ENCODE data around the gene ADM5. TPM values are rescaled to one million over a fixed set of nuclear protein-coding genes. Genes with fewer than 3 reads are reported as not detected.
"Not testable (repeated sequence)": the region's sequence is repeated elsewhere in the genome, so short reads cannot be mapped to it uniquely, and the experiment has no call there.

The ADM5 gene
- total RNA-seq, 1 donor from 2014 or later = 6.9 TPM

DNA sequence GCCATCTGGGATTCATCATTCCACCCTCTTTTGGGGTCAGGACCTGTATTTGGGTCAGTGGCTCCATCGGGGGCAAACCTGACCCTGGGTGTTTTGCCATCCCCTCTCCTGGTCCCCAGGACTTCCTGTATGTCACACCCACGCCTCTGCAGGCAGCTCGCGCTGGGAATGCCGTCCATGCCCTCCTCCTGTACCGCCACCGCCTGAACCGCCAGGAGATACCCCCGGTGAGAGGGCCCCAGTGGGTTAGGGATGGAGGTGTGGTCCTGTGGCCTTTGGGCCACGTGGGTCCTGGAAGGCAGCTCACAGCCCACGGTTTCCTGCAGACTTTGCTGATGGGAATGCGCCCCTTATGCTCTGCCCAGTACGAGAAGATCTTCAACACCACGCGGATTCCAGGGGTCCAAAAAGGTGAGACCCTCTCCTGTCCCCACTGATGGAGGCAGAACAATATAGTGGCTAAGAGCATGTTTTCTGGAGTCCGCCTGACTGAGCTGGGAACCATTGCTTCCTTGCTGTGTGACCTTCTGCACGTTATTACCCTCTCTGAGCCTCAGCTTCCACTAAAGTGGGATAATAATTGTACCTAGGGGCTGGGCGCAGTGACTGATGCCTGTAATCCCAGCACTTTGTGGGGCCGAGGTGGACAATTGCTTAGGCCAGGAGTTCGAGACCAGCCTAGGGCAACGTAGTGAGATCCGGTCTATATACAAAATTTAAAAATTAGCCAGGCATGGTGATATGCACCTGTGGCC is 15.7 kb downstream of the ADM5 start:
- intact Hi-C loops (cut with micrococcal nuclease) = no loop called here

DNA sequence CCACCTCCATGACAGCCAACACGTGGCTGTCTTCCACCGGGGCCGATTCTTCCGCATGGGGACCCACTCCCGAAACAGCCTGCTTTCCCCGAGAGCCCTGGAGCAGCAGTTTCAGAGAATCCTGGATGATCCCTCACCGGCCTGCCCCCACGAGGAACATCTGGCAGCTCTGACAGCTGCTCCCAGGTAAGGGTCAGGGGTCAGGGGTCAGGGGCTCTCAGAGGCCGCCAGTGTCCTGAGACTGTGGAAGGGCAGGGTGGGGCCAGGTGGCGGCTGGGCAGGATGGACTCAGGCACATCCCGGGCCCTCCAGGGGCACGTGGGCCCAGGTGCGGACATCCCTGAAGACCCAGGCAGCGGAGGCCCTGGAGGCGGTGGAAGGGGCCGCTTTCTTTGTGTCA is 16.5 kb downstream of the ADM5 start:
- DNase-seq (ENCODE audit: low spot score) = no peak
- H3K9me3 Mint-ChIP-seq = no peaks in the 10 kb centered on the region
- no peaks in the 10 kb centered on the region for H3K36me3 Mint-ChIP-seq (ENCODE audit: low read depth)
- no peak overlapping the region for H3K27ac Mint-ChIP-seq
- intact Hi-C loops (cut with micrococcal nuclease) = no loop called here
- H3K27me3 Mint-ChIP-seq (ENCODE audit: insufficient read depth) = peaks cover 4% of the 10 kb centered on the region
- H3K4me3 Mint-ChIP-seq = no peak overlapping the region
- no peaks in the 10 kb centered on the region for H3K4me1 Mint-ChIP-seq (ENCODE audit: low read depth)

More for the DNA sequence above, 15.7 kb downstream of the ADM5 start:
- H3K4me1 Mint-ChIP-seq (ENCODE audit: low read depth) = no peaks in the 10 kb centered on the region
- H3K27me3 Mint-ChIP-seq (ENCODE audit: insufficient read depth) = peaks cover 6% of the 10 kb centered on the region
- H3K9me3 Mint-ChIP-seq = no peaks in the 10 kb centered on the region
- no peaks in the 10 kb centered on the region for H3K36me3 Mint-ChIP-seq (ENCODE audit: low read depth)
- no peak overlapping the region for H3K4me3 Mint-ChIP-seq
- H3K27ac Mint-ChIP-seq = no peak overlapping the region
- DNase-seq (ENCODE audit: low spot score) = no peak

DNA sequence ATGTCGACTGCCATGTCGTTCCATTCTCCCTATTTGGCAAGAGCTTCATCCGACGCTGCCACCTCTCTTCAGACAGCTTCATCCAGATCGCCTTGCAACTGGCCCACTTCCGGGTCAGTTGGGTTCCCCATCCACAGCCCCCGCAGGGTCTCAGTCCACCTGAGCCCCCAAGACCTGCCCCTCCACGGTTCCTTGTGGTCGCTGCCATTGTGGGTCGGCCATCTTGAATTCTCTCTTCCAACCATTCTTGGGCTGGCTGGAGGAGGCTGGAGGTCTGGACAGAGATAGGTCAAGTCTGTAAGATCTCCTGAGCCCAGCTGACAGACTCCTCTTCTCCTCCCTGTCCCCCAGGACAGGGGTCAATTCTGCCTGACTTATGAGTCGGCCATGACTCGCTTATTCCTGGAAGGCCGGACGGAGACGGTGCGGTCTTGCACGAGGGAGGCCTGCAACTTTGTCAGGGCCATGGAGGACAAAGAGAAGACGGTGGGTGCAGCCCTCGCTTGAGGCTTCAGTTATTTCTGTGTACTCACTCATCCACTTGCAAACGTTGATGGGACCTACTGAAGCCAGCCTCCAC is 21.1 kb downstream of the ADM5 start:
- intact Hi-C loops (cut with micrococcal nuclease) = no loop called here
- no peaks in the 10 kb centered on the region for H3K4me1 Mint-ChIP-seq (ENCODE audit: low read depth)
- no peaks in the 10 kb centered on the region for H3K36me3 Mint-ChIP-seq (ENCODE audit: low read depth)
- no peak overlapping the region for H3K27ac Mint-ChIP-seq
- H3K27me3 Mint-ChIP-seq (ENCODE audit: insufficient read depth) = peaks cover 1% of the 10 kb centered on the region
- no peaks in the 10 kb centered on the region for H3K9me3 Mint-ChIP-seq
- no peak overlapping the region for H3K4me3 Mint-ChIP-seq
- no peak for DNase-seq (ENCODE audit: low spot score)

DNA sequence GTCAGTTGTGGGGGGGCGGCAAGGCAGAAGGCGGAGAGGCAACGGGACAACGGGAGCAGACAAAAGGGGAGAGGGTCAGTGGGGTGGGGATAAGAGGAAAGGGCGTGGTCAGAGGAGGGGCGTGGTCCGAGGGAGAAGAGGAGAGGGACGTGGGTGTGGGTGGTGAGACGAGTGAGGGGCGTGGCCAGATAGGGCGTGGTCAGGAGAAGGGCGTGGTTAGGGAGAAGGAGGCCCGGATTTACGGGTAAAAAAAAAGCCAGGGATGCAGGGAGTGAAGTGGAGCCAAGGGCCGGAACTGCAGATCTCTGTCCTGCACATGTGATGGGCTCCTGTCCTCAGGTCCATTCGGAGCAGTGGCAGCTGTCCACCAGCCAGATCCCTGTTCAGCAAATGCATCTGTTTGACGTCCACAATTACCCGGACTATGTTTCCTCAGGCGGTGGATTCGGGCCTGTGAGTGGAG is 23.0 kb downstream of the ADM5 start:
- intact Hi-C loops (cut with micrococcal nuclease) = no loop called here
- H3K27me3 Mint-ChIP-seq (ENCODE audit: insufficient read depth) = no peaks in the 10 kb centered on the region
- no peak overlapping the region for H3K27ac Mint-ChIP-seq
- DNase-seq (ENCODE audit: low spot score) = no peak
- no peaks in the 10 kb centered on the region for H3K9me3 Mint-ChIP-seq
- H3K4me3 Mint-ChIP-seq = no peak overlapping the region
- peaks cover 3% of the 10 kb centered on the region for H3K4me1 Mint-ChIP-seq (ENCODE audit: low read depth)
- peaks cover 1% of the 10 kb centered on the region for H3K36me3 Mint-ChIP-seq (ENCODE audit: low read depth)

DNA sequence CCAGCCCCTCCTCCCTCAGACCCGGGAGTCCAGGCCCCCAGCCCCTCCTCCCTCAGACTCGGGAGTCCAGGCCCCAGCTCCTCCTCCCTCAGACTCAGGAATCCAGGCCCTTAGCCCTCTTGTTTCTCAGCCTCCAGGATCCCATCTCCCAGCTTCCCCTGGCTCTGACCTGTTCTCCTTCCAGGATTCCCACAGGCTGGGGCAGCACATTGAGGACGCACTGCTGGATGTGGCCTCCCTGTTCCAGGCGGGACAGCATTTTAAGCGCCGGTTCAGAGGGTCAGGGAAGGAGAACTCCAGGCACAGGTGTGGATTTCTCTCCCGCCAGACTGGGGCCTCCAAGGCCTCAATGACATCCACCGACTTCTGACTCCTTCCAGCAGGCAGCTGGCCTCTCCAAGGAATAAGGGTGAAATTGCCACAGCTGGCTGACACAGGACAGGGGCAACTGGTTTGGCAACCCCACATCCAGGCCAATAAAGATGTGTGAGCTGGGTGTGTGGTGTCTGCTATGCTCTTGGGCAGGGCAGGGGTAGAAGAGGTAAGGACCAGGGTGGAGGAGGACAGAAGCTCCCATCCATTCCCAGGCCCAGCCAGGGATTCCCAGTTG is 23.9 kb downstream of the ADM5 start:
- Mint-ChIP-seq H3K27ac (no peak overlapping the region), H3K4me1 (ENCODE audit: low read depth) (peaks cover 7% of the 10 kb centered on the region), H3K36me3 (ENCODE audit: low read depth) (peaks cover 5% of the 10 kb centered on the region), H3K4me3 (no peak overlapping the region), H3K27me3 (ENCODE audit: insufficient read depth) (no peaks in the 10 kb centered on the region), H3K9me3 (no peaks in the 10 kb centered on the region)
- intact Hi-C loops (cut with micrococcal nuclease) = no loop called here
- DNase-seq (ENCODE audit: low spot score) = no peak

DNA sequence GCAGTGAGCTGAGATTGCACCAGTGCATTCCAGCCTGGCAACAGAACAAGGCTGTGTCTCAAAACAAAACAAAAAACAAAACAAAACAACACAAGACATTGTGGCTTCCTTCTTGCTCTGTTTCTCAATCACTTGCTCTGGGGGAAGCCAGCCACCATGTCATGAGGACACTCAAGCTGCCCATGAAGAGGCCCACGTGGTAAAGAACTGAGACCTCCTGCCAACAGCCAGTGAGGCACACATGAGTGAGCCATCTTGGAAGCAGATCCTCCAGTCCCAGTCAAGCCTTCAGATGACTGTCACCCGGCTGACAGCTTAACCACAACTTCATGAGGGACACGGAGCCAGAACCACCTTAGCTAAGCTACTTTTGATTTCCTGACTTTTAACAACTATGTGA is 26.8 kb downstream of the ADM5 start:
- no peak overlapping the region for H3K27ac Mint-ChIP-seq
- intact Hi-C loops (cut with micrococcal nuclease) = loop anchor here (2.0 kb wide), 1 partner anchor 97 kb away; the partner anchor contains the start of gene FUZ

DNA sequence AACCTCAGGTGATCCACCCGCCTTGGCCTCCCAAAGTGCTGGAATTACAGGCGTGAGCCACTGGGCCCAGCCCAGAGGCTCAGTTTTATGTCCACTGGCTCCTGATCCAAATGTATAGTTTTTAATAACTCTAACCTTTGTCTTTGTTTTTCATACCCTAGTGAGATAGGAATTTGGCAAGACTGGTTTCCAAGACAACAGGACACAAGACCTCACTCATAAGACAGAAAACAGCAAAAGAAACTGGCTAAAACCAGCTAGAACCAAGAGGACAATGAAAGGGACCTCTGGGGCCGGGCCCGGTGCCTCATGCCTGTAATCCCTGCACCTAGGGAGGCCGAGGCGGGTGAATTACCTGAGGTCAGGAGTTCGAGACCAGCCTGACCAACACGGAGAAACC is 29.1 kb downstream of the ADM5 start:
- Mint-ChIP-seq H3K36me3 (ENCODE audit: low read depth) (peaks cover 5% of the 10 kb centered on the region), H3K27me3 (ENCODE audit: insufficient read depth) (peaks cover 3% of the 10 kb centered on the region), H3K4me3 (no peak overlapping the region), H3K4me1 (ENCODE audit: low read depth) (peaks cover 7% of the 10 kb centered on the region), H3K9me3 (no peaks in the 10 kb centered on the region), H3K27ac (no peak overlapping the region)
- intact Hi-C loops (cut with micrococcal nuclease) = no loop called here
- no peak for DNase-seq (ENCODE audit: low spot score)

More for the DNA sequence above, 26.8 kb downstream of the ADM5 start:
- no peaks in the 10 kb centered on the region for H3K9me3 Mint-ChIP-seq
- peaks cover 7% of the 10 kb centered on the region for H3K4me1 Mint-ChIP-seq (ENCODE audit: low read depth)
- peaks cover 5% of the 10 kb centered on the region for H3K36me3 Mint-ChIP-seq (ENCODE audit: low read depth)
- H3K4me3 Mint-ChIP-seq = no peak overlapping the region
- DNase-seq (ENCODE audit: low spot score) = no peak
- H3K27me3 Mint-ChIP-seq (ENCODE audit: insufficient read depth) = no peaks in the 10 kb centered on the region

DNA sequence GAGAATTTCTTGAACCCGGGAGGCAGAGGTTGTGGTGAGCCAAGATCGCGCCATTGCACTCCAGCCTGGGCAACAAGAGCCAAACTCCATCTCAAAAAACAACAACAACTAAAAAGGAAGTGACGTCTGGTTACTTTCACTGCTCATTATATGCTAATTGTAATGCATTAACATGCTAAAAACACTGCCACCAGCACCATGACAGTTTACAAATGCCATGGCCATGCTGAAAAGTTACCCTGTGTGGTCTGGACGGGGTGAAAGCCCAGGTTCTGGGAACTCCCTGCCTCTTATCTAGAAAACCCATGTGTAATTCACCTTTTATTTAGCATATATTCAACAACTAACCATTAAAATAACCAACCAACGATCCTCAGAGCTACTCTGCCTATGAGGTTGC is 29.6 kb downstream of the ADM5 start:
- peaks cover 3% of the 10 kb centered on the region for H3K27me3 Mint-ChIP-seq (ENCODE audit: insufficient read depth)
- peaks cover 7% of the 10 kb centered on the region for H3K4me1 Mint-ChIP-seq (ENCODE audit: low read depth)
- DNase-seq (ENCODE audit: low spot score) = no peak
- no peaks in the 10 kb centered on the region for H3K9me3 Mint-ChIP-seq
- H3K36me3 Mint-ChIP-seq (ENCODE audit: low read depth) = peaks cover 5% of the 10 kb centered on the region
- intact Hi-C loops (cut with micrococcal nuclease) = no loop called here
- H3K27ac Mint-ChIP-seq = no peak overlapping the region
- H3K4me3 Mint-ChIP-seq = no peak overlapping the region

DNA sequence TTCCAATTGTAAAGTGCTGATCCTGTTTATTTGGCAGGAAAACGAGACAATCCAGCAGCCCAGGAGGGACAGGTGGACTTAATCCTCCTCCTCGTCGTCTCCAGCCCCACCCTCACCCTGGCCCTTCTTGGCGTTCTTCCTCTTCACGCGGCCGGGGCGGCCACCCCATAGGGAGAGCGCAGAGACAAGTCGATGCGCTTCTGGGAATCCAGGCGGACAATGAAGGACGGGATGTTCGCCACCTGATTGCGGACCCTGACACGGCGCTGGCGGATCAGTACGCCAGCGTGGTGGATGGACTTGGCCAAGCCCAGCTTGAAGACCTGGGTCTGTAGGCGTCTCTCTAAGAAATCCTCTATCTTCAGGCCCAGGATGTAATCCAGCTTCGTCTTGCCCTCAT is 30.0 kb downstream of the ADM5 start:
- intact Hi-C loops (cut with micrococcal nuclease); H3K36me3 Mint-ChIP-seq (ENCODE audit: low read depth); H3K27ac Mint-ChIP-seq; H3K27me3 Mint-ChIP-seq (ENCODE audit: insufficient read depth); H3K4me1 Mint-ChIP-seq (ENCODE audit: low read depth); DNase-seq (ENCODE audit: low spot score); H3K9me3 Mint-ChIP-seq; H3K4me3 Mint-ChIP-seq: not testable (repeated sequence)

DNA sequence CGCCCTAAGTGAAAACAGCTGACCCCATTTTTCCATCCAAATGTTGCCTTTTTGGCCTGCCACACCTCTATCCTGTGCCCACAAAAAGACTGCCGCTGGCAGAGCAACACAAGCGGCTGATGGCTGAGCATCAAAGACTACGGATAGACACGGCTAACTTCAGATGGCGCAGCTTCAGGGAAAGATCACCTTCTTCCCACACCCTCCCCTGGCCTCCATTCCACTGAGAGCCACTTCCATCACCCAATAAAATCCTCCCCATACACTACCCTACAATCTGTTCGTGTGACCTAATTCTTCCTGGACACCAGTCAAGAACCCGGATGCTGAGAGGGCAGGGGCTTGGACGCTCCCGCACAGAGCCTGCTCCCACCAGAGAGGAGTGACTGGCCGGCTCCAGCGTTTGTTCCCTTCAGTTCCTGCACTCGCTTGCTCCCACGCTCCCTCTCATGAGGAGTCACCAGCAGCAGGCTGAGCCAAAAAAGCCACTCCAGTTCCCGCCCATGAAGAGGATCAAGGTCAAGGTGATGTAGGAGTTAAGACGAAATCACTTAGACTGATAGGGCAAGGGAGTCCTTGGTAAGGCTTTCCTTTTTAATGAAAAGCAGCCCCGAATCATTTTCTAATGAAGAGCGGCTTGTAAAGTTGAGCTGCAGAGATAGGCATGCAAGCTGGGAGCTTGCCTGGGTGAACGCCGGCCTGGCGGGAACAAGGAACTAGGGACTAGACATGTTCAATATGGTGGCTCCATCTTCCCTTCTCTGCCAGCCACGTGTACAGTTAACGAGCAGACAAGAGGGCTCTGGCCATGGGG is 38.0 kb downstream of the ADM5 start:
- intact Hi-C loops (cut with micrococcal nuclease) = no loop called here
- Mint-ChIP-seq H3K4me3 (no peak overlapping the region), H3K9me3 (no peaks in the 10 kb centered on the region)

DNA sequence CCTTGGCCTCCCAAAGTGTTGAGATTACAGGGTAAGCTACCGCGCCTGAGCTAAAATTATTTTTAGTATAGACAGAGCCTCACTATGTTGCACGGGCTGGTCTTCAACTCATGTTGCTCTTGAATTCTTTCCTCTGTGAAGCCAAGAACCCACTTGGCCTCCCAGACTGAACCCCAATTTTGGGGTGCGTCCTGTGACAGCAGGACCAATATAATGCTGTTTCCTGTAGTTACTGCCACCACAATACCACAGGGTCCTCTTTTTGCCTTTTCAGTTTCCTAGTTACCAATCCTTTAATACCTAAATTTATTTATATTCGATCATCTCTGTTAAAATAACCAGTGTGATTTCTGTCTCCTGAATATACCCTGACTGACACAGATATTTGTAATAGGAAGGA is 40.8 kb downstream of the ADM5 start:
- H3K4me1 Mint-ChIP-seq (ENCODE audit: low read depth) = no peaks in the 10 kb centered on the region

More for the DNA sequence above, 38.0 kb downstream of the ADM5 start:
- H3K36me3 Mint-ChIP-seq (ENCODE audit: low read depth) = no peaks in the 10 kb centered on the region
- H3K4me1 Mint-ChIP-seq (ENCODE audit: low read depth) = no peaks in the 10 kb centered on the region
- no peak overlapping the region for H3K27ac Mint-ChIP-seq
- DNase-seq (ENCODE audit: low spot score) = no peak
- H3K27me3 Mint-ChIP-seq (ENCODE audit: insufficient read depth) = peaks cover 3% of the 10 kb centered on the region

DNA sequence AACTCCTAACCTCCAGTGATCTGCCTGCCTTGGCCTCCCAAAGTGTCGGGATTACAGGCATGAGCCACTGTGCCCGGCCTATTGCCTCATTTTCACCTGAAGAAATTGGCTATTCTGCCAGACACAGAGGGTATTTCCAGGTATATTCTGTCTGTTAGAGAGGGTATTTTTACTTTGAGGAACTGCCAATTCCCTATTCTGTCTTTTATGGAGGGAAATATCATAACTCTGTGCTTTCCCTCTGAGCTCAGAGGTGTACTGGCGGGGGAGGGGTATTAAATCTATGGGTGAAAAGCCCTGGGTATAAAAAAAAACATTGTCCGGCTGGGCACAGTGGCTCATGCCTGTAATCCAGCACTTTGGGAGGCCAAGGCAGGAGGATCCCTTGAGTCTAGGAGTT is 48.9 kb downstream of the ADM5 start:
- Mint-ChIP-seq H3K9me3 (no peaks in the 10 kb centered on the region), H3K4me1 (ENCODE audit: low read depth) (no peaks in the 10 kb centered on the region), H3K27ac (no peak overlapping the region), H3K4me3 (no peak overlapping the region), H3K36me3 (ENCODE audit: low read depth) (no peaks in the 10 kb centered on the region), H3K27me3 (ENCODE audit: insufficient read depth) (no peaks in the 10 kb centered on the region)
- DNase-seq (ENCODE audit: low spot score) = no peak
- intact Hi-C loops (cut with micrococcal nuclease) = no loop called here

More for the DNA sequence above, 40.8 kb downstream of the ADM5 start:
- DNase-seq (ENCODE audit: low spot score) = no peak
- H3K36me3 Mint-ChIP-seq (ENCODE audit: low read depth) = no peaks in the 10 kb centered on the region
- intact Hi-C loops (cut with micrococcal nuclease) = no loop called here
- no peak overlapping the region for H3K4me3 Mint-ChIP-seq
- no peaks in the 10 kb centered on the region for H3K9me3 Mint-ChIP-seq
- H3K27me3 Mint-ChIP-seq (ENCODE audit: insufficient read depth) = no peaks in the 10 kb centered on the region
- H3K27ac Mint-ChIP-seq = no peak overlapping the region

DNA sequence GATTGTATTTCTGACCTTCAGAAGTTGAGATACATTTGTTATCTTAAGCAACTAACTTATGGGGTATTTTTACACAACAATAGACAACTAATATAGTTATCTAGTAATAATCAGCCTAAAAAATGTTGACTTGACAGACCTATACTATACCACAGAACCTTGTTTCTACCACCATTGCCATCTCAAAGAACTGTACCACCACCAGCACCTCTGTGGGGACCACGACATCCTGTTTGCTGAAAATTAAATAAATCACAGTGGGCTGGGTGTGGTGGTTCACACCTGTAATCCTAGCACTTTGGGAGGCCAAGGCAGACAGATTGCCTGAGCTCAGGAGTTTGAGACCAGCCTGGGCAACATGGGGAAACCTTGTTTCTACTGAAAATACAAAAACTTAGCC is 49.7 kb downstream of the ADM5 start:
- Mint-ChIP-seq H3K9me3 (no peaks in the 10 kb centered on the region), H3K36me3 (ENCODE audit: low read depth) (no peaks in the 10 kb centered on the region), H3K4me1 (ENCODE audit: low read depth) (no peaks in the 10 kb centered on the region), H3K27me3 (ENCODE audit: insufficient read depth) (no peaks in the 10 kb centered on the region), H3K4me3 (no peak overlapping the region), H3K27ac (no peak overlapping the region)
- intact Hi-C loops (cut with micrococcal nuclease) = no loop called here
- DNase-seq (ENCODE audit: low spot score) = no peak
